ENCODE data around the gene SUN1. TPM values are rescaled to one million over a fixed set of nuclear protein-coding genes. Genes with fewer than 3 reads are reported as not detected.
A peak's percentile ranks its signal among the peaks of the same experiment; 100 is the strongest.

SUN1 gene
- total RNA-seq, 1 experiment from 2014 or later: 158 TPM

DNA sequence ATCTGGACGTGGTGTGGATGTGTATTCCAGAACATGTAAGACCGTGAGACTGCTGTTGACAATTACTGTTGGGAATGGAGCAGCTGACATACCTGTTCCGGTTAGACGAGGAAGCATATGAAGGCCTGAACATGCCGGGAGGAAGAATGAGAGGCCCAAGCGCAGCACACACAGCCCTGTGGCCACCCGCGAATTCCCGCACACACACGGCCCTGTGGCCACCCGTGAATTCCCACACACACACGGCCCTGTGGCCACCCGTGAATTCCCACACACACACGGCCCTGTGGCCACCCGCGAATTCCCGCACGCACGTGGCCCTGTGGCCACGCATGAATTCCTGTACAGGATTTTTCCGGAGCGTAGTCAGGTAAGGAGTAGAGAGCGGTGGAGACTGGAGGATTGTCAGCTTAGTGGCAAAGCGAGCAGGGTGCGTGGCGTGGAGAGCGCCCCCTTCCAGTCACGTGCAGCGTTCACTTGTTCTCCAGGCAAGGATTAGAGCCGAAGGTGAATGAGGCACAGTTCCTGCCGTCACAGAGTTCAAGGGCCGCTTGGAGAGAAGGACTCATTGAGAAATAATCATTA, 9.5 kb upstream of the SUN1 start (continued):
- TF ChIP-seq ZNF671 (CRISPR knock-in tag; IDR thresholded peaks at IDR 0.05): no peak
- TF ChIP-seq MXD4 (CRISPR knock-in tag; IDR thresholded peaks at IDR 0.05; ENCODE audit: borderline replicate concordance): no peak
- TF ChIP-seq, protein P1, sequence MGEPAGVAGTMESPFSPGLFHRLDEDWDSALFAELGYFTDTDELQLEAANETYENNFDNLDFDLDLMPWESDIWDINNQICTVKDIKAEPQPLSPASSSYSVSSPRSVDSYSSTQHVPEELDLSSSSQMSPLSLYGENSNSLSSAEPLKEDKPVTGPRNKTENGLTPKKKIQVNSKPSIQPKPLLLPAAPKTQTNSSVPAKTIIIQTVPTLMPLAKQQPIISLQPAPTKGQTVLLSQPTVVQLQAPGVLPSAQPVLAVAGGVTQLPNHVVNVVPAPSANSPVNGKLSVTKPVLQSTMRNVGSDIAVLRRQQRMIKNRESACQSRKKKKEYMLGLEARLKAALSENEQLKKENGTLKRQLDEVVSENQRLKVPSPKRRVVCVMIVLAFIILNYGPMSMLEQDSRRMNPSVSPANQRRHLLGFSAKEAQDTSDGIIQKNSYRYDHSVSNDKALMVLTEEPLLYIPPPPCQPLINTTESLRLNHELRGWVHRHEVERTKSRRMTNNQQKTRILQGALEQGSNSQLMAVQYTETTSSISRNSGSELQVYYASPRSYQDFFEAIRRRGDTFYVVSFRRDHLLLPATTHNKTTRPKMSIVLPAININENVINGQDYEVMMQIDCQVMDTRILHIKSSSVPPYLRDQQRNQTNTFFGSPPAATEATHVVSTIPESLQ (CRISPR knock-in tag; IDR thresholded peaks at IDR 0.05): no peak
- TF ChIP-seq SMAD3 (CRISPR knock-in tag; IDR thresholded peaks at IDR 0.05; ENCODE audit: borderline replicate concordance): no peak

DNA sequence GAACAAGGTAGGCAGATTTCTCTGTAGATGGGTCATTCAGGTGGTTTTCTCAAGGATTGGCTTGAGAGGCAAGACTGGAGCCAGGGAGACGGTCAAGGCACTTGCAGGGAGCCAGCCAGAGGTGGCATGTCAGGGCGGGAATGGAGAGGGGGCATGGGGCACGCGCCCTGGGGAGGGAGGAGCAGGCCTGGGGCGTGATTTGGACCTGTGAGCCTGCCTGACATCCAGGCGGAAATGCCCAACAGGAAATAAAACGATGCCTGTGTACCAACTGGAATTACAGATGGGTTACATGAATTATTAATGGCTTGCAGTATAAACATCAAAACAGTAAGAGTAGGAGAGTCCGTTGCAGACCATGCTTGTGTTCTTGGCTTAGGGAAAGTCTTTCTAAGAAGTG, 8.6 kb upstream of the SUN1 start:
- ChIA-PET CTCF (interaction anchor here (1.4 to 2.4 kb wide), 2 partner anchors 8 to 13 kb away, joined by 11 to 15 read pairs; partner anchors contain the start of gene SUN1), POLR2A (no interaction called here)
- TF ChIP-seq, protein P2, sequence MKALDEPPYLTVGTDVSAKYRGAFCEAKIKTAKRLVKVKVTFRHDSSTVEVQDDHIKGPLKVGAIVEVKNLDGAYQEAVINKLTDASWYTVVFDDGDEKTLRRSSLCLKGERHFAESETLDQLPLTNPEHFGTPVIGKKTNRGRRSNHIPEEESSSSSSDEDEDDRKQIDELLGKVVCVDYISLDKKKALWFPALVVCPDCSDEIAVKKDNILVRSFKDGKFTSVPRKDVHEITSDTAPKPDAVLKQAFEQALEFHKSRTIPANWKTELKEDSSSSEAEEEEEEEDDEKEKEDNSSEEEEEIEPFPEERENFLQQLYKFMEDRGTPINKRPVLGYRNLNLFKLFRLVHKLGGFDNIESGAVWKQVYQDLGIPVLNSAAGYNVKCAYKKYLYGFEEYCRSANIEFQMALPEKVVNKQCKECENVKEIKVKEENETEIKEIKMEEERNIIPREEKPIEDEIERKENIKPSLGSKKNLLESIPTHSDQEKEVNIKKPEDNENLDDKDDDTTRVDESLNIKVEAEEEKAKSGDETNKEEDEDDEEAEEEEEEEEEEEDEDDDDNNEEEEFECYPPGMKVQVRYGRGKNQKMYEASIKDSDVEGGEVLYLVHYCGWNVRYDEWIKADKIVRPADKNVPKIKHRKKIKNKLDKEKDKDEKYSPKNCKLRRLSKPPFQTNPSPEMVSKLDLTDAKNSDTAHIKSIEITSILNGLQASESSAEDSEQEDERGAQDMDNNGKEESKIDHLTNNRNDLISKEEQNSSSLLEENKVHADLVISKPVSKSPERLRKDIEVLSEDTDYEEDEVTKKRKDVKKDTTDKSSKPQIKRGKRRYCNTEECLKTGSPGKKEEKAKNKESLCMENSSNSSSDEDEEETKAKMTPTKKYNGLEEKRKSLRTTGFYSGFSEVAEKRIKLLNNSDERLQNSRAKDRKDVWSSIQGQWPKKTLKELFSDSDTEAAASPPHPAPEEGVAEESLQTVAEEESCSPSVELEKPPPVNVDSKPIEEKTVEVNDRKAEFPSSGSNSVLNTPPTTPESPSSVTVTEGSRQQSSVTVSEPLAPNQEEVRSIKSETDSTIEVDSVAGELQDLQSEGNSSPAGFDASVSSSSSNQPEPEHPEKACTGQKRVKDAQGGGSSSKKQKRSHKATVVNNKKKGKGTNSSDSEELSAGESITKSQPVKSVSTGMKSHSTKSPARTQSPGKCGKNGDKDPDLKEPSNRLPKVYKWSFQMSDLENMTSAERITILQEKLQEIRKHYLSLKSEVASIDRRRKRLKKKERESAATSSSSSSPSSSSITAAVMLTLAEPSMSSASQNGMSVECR (CRISPR knock-in tag; IDR thresholded peaks at IDR 0.05; ENCODE audit: borderline replicate concordance): no peak
- TF ChIP-seq, protein P3, sequence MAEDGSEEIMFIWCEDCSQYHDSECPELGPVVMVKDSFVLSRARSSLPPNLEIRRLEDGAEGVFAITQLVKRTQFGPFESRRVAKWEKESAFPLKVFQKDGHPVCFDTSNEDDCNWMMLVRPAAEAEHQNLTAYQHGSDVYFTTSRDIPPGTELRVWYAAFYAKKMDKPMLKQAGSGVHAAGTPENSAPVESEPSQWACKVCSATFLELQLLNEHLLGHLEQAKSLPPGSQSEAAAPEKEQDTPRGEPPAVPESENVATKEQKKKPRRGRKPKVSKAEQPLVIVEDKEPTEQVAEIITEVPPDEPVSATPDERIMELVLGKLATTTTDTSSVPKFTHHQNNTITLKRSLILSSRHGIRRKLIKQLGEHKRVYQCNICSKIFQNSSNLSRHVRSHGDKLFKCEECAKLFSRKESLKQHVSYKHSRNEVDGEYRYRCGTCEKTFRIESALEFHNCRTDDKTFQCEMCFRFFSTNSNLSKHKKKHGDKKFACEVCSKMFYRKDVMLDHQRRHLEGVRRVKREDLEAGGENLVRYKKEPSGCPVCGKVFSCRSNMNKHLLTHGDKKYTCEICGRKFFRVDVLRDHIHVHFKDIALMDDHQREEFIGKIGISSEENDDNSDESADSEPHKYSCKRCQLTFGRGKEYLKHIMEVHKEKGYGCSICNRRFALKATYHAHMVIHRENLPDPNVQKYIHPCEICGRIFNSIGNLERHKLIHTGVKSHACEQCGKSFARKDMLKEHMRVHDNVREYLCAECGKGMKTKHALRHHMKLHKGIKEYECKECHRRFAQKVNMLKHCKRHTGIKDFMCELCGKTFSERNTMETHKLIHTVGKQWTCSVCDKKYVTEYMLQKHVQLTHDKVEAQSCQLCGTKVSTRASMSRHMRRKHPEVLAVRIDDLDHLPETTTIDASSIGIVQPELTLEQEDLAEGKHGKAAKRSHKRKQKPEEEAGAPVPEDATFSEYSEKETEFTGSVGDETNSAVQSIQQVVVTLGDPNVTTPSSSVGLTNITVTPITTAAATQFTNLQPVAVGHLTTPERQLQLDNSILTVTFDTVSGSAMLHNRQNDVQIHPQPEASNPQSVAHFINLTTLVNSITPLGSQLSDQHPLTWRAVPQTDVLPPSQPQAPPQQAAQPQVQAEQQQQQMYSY (CRISPR knock-in tag; IDR thresholded peaks at IDR 0.05): no peak
- TF ChIP-seq SMAD3 (CRISPR knock-in tag; IDR thresholded peaks at IDR 0.05; ENCODE audit: borderline replicate concordance) (no peak), EMX1 (CRISPR knock-in tag; IDR thresholded peaks at IDR 0.05) (no peak), CREB1 (CRISPR knock-in tag; IDR thresholded peaks at IDR 0.05) (no peak), ZNF263 (CRISPR knock-in tag; IDR thresholded peaks at IDR 0.05; ENCODE audit: low read depth) (no peak), MXD4 (CRISPR knock-in tag; IDR thresholded peaks at IDR 0.05; ENCODE audit: borderline replicate concordance) (no peak), IRF2 (CRISPR knock-in tag; IDR thresholded peaks at IDR 0.05; ENCODE audit: borderline replicate concordance, low read depth) (no peak), ZNF317 (CRISPR knock-in tag; IDR thresholded peaks at IDR 0.05; ENCODE audit: borderline replicate concordance, low read depth) (no peak), CREM (CRISPR knock-in tag; IDR thresholded peaks at IDR 0.05) (no peak), ZNF232 (CRISPR knock-in tag; IDR thresholded peaks at IDR 0.05) (no peak), PRRX2 (CRISPR knock-in tag; IDR thresholded peaks at IDR 0.05) (no peak), ZNF671 (CRISPR knock-in tag; IDR thresholded peaks at IDR 0.05) (no peak), NFATC4 (CRISPR knock-in tag; IDR thresholded peaks at IDR 0.05) (no peak), HMGA2 (CRISPR knock-in tag; IDR thresholded peaks at IDR 0.05) (no peak), TCF7 (CRISPR knock-in tag; IDR thresholded peaks at IDR 0.05; ENCODE audit: low read depth) (no peak), ZNF416 (CRISPR knock-in tag; IDR thresholded peaks at IDR 0.05) (no peak), FOXK1 (CRISPR knock-in tag; IDR thresholded peaks at IDR 0.05) (no peak)
- TF ChIP-seq, protein P4, sequence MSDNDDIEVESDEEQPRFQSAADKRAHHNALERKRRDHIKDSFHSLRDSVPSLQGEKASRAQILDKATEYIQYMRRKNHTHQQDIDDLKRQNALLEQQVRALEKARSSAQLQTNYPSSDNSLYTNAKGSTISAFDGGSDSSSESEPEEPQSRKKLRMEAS (CRISPR knock-in tag; IDR thresholded peaks at IDR 0.05): no peak
- Mint-ChIP-seq H3K4me1 (peaks cover 61% of the 10 kb centered on the region), H3K4me3 (no peak overlapping the region), H3K27me3 (ENCODE audit: low read depth) (no peaks in the 10 kb centered on the region), H3K27ac (peak overlapping the region; percentile 44), H3K9me3 (no peaks in the 10 kb centered on the region), H3K36me3 (peaks cover 10% of the 10 kb centered on the region; the same call in 1 of the 2 replicates)
- DNase-seq (ENCODE audit: low spot score) (no peak), ATAC-seq (no peak)
